Suprapubic skin (tissue), 4 donors: ENCODE data around the gene ARSG. TPM values are rescaled to one million over a fixed set of nuclear protein-coding genes. Genes with fewer than 3 reads are reported as not detected.

Experiments
- DNase-seq, 2 donors: peaks; one replicate each; pipeline ENCODE4 v3.0.0-alpha.2; 2019; ENCODE audit warnings: low spot score in 2 of 2
- H3K27ac ChIP-seq: fragments of 200-600 bp; sonication (generic); one replicate; pipeline ENCODE4 v1.5.1; 2019
- H3K27me3 ChIP-seq: fragments of 200-600 bp; sonication (generic); one replicate; pipeline ENCODE4 v1.5.1; 2019
- H3K36me3 ChIP-seq: fragments of 200-600 bp; sonication (generic); one replicate; pipeline ENCODE4 v1.5.1; 2019
- H3K4me1 ChIP-seq: fragments of 200-600 bp; sonication (generic); one replicate; pipeline ENCODE4 v1.5.1; 2019
- H3K4me3 ChIP-seq: fragments of 200-600 bp; sonication (generic); one replicate; pipeline ENCODE4 v1.5.1; 2019; ENCODE audit warnings: mild to moderate bottlenecking
- H3K9me3 ChIP-seq: fragments of 200-600 bp; sonication (generic); one replicate; pipeline ENCODE4 v1.5.1; 2019
- EP300 ChIP-seq: sonication (generic); formaldehyde crosslinking; IDR thresholded peaks from one replicate; pipeline ENCODE4 v1.6.1; 2017; ENCODE audit warnings: antibody characterized with exemption
- POLR2A ChIP-seq, 2 donors: fragments of 450-650 bp; IDR thresholded peaks; one replicate each; pipeline ENCODE4 v1.6.1; 2017; ENCODE audit warnings: antibody characterized with exemption in 2 of 2, mild to moderate bottlenecking in 2 of 2, moderate library complexity in 2 of 2
- POLR2AphosphoS5 ChIP-seq, 3 donors: sonication (generic); formaldehyde crosslinking; IDR thresholded peaks; one replicate each; pipeline ENCODE4 v1.6.1; 2017; ENCODE audit warnings: antibody characterized with exemption in 3 of 3
- WGBS: methylation state at CpG from one replicate; pipeline ENCODE4 v1.1.5; 2018; 5-methylcytosine and 5-hydroxymethylcytosine counted together
- total RNA-seq, 4 donors: library from RNA; depleted of rRNA; stranded (reverse); fragments of >200 nt; gene quantifications; one replicate each; pipeline ENCODE4 v1.1.0, GENCODE V29; 2016
- TF ChIP-seq, protein P1 (sequence below), 2 donors: fragments of 200-600 bp in 1 of 2; fragments of 450-650 bp in 1 of 2; sonication (generic) in 1 of 2; IDR thresholded peaks; one replicate each; pipeline ENCODE4 v1.5.1; 2016 to 2019; ENCODE audit warnings: antibody characterized with exemption in 2 of 2, mild to moderate bottlenecking in 1 of 2, moderate library complexity in 1 of 2

The ARSG gene
- total RNA-seq, 4 donors from 2014 or later, result 7.7 to 12.7 (median 10.7) TPM

DNA sequence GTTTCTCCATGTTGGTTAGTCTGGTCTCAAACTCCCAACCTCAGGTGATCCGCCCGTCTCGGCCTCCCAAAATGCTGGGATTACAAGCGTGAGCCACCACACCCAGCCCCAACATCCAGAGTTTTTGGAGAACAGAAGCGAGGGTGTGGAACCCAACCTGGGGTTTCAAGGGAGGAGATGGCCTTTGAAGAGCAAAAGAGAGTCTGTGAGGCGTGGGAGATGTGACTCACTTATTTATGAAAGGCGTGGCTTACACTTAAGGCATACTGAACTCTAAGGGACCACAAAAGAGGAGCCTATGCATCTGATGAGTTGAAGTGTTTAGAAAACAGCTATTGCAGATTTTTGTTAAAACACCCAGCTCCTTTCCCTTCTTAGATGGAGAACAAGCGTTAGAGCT, 18.9 kb downstream of the ARSG start:
- Histone ChIP-seq H3K36me3 (no peaks in the 10 kb centered on the region), H3K4me3 (no peak overlapping the region), H3K27ac (no peak overlapping the region), H3K9me3 (no peaks in the 10 kb centered on the region), H3K4me1 (peaks cover 11% of the 10 kb centered on the region), H3K27me3 (no peaks in the 10 kb centered on the region)
- 86% methylated on average over 8 of the region's 8 CpGs for WGBS
- TF ChIP-seq, protein P1, sequence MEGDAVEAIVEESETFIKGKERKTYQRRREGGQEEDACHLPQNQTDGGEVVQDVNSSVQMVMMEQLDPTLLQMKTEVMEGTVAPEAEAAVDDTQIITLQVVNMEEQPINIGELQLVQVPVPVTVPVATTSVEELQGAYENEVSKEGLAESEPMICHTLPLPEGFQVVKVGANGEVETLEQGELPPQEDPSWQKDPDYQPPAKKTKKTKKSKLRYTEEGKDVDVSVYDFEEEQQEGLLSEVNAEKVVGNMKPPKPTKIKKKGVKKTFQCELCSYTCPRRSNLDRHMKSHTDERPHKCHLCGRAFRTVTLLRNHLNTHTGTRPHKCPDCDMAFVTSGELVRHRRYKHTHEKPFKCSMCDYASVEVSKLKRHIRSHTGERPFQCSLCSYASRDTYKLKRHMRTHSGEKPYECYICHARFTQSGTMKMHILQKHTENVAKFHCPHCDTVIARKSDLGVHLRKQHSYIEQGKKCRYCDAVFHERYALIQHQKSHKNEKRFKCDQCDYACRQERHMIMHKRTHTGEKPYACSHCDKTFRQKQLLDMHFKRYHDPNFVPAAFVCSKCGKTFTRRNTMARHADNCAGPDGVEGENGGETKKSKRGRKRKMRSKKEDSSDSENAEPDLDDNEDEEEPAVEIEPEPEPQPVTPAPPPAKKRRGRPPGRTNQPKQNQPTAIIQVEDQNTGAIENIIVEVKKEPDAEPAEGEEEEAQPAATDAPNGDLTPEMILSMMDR (IDR thresholded peaks at IDR 0.05), result no peak
- TF ChIP-seq POLR2AphosphoS5 (IDR thresholded peaks at IDR 0.05) (no peak), POLR2A (IDR thresholded peaks at IDR 0.05) (no peak), EP300 (no peak)
- DNase-seq, result no peak

DNA sequence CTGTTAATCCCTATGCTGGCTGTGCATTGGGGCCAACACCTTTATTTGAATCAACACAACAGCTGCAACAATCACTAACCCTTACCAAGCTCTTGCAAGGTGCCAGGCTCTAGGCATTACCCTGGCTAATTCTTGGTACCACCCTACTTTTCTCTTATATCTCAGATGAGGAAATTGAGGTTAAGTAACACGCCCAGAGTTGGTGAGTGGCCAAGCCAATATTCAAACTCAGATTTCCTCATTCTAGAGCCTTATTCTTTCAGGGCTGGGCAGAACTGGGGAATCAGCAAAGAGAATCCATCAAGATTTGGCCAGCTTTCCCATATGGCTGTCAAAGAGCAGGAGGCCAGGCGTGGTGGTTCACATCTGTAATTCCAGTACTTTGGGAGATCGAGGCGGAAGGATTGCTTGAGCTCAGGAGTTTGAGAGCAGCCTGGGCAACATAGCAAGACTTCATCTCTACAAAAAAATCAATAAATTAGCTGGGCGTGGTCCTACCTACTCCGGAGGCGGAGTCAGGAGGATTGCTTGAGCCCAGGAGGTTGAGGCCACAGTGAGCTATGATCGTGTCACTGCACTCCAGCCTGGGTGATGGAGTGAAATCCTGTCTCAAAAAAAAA, 23.7 kb downstream of the ARSG start:
- H3K4me3 ChIP-seq, result no peak overlapping the region
- H3K27ac ChIP-seq, result no peak overlapping the region
- no peaks in the 10 kb centered on the region for H3K27me3 ChIP-seq
- no peak for DNase-seq
- H3K9me3 ChIP-seq, result no peaks in the 10 kb centered on the region
- 64% methylated on average over 8 of the region's 8 CpGs for WGBS
- H3K36me3 ChIP-seq, result no peaks in the 10 kb centered on the region
- TF ChIP-seq POLR2AphosphoS5 (IDR thresholded peaks at IDR 0.05) (no peak), EP300 (no peak)
- TF ChIP-seq, protein P1 (IDR thresholded peaks at IDR 0.05), result no peak
- peaks cover 16% of the 10 kb centered on the region for H3K4me1 ChIP-seq

DNA sequence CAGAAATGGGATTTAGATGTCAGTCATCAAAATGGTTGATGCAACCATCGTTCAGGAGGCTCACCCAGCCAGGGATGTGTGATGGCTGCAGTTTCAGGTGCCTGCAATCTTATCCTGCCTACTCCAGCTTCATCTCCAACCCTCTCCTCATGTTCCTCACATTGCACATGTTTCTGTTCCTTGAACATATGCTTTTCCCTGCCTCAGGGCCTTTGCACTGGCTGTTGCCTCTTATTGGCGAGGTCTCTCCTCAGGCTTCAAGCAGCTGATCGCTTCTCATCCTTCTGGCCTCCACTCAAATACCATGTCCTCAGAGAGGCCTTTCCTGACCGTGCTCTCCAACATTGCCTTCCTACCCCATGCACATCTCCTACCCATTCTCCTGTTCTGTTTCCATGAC, 24.6 kb downstream of the ARSG start:
- Histone ChIP-seq H3K9me3 (no peaks in the 10 kb centered on the region), H3K27me3 (no peaks in the 10 kb centered on the region), H3K36me3 (no peaks in the 10 kb centered on the region), H3K27ac (no peak overlapping the region), H3K4me3 (no peak overlapping the region), H3K4me1 (peaks cover 16% of the 10 kb centered on the region)
- WGBS, result 92% methylated on average over 4 of the region's 4 CpGs
- no peak for DNase-seq
- TF ChIP-seq POLR2AphosphoS5 (IDR thresholded peaks at IDR 0.05) (no peak), EP300 (no peak), POLR2A (IDR thresholded peaks at IDR 0.05) (no peak)
- TF ChIP-seq, protein P1 (IDR thresholded peaks at IDR 0.05), result no peak

DNA sequence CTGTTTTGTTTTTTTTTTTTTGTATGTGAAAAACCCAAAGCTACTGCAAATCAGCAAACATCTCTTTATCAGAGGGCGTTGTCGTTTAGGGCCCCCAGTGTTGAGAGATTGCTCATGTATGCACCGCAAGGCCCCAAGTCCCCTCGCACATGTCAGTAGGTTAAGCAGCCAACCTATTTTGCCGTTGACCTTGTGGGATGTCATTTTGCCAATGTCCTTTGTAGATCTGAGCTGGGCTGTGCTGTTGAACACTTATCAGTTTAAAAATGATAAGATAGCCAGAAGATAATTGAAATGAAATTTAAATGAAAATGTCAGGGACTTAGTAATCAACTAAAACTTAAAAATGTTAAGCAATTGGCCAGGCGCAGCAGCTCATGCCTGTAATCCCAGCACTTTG, 26.2 kb downstream of the ARSG start:
- Histone ChIP-seq H3K4me3 (no peak overlapping the region), H3K36me3 (no peaks in the 10 kb centered on the region), H3K9me3 (no peaks in the 10 kb centered on the region), H3K4me1 (peaks cover 16% of the 10 kb centered on the region), H3K27ac (no peak overlapping the region), H3K27me3 (no peaks in the 10 kb centered on the region)
- no peak for DNase-seq
- TF ChIP-seq, protein P1 (IDR thresholded peaks at IDR 0.05), result no peak
- WGBS, result 95% methylated on average over 6 of the region's 6 CpGs

DNA sequence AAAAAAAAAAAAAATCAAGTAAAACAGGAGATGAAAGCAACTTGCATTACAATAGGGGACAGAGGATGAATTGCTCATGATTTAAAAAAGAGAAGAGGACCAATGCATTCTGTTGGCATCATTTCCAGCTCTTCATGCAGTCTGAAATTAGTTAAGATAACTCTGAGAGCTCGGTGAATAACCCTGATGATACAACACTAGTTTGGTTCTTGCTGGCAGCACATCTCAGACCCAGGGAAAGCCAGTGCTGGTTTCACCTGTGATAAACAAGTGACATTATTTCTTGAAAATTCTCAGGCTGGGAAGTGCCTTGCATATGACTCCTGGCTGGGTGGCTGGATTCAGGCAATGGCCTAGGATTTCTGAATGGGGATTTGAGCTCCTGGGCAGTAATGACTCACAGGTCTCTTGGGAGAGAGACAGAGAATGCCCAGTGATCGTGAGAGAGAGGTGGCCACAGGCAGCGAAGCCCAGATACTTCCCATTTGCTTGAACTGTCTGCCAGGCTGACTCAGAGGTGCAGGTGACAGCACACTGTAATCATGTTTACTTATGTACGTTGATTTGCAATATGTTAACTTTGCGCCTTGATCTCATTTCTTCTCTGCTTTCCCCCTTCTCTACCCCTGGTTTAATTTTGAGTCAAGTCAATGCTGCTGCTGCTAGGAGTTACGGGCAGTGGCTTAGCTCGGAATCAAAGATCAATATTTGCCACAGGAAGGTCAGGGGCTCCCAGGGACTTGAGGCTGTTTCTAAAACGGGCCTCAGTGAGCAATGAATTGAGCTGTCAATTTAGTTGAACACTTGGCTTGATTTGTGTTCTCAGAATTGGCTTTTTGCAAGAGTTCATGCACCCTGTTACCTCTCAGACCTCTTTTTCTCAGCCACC, 27.1 kb downstream of the ARSG start:
- Histone ChIP-seq H3K27ac (no peak overlapping the region), H3K4me3 (no peak overlapping the region), H3K4me1 (peaks cover 12% of the 10 kb centered on the region), H3K36me3 (no peaks in the 10 kb centered on the region), H3K9me3 (no peaks in the 10 kb centered on the region), H3K27me3 (no peaks in the 10 kb centered on the region)
- WGBS, result 68% methylated on average over 8 of the region's 8 CpGs
- no peak for DNase-seq
- TF ChIP-seq POLR2AphosphoS5 (IDR thresholded peaks at IDR 0.05) (no peak), EP300 (no peak), POLR2A (IDR thresholded peaks at IDR 0.05) (no peak)
- TF ChIP-seq, protein P1 (IDR thresholded peaks at IDR 0.05), result no peak
